HG02623 (cell line): Measurements from ENCODE around the gene TERT.
"Not testable (repeated sequence)": the region's sequence is repeated elsewhere in the genome, so short reads cannot be mapped to it uniquely, and the experiment has no call there.

ENCODE experiments used
- ATAC-seq: cut with Tn5 transposase; IDR thresholded peaks from one replicate; pipeline ENCODE4 v1.9.1; 2021; ENCODE audit warnings: moderate library complexity; ENCODE audit not compliant: unreplicated experiment

The TERT gene

GRCh38 chr5:1280177-1281037 is 14.5 kb downstream of the TERT start:
- no peak for ATAC-seq

GRCh38 chr5:1279443-1280151 is 15.3 kb downstream of the TERT start:
- ATAC-seq = no peak

- no peak for ATAC-seq
Measured at GRCh38 chr5:1278656-1279442, 16.0 kb downstream of the TERT start.

- no peak for ATAC-seq
Measured at GRCh38 chr5:1278216-1278615, 16.7 kb downstream of the TERT start.

GRCh38 chr5:1277781-1278180 is 17.1 kb downstream of the TERT start:
- ATAC-seq = no peak

- no peak for ATAC-seq
Measured at GRCh38 chr5:1277331-1277730, 17.5 kb downstream of the TERT start.

- no peak for ATAC-seq
Measured at GRCh38 chr5:1276930-1277329, 17.9 kb downstream of the TERT start.

GRCh38 chr5:1275397-1276391 is 19.2 kb downstream of the TERT start:
- ATAC-seq = not testable (repeated sequence)

GRCh38 chr5:1274471-1274870 is 20.4 kb downstream of the TERT start:
- no peak for ATAC-seq

- ATAC-seq = no peak
Measured at GRCh38 chr5:1273745-1274144, 21.1 kb downstream of the TERT start.

GRCh38 chr5:1272201-1272600 is 22.7 kb downstream of the TERT start:
- ATAC-seq = no peak

- no peak for ATAC-seq
Measured at GRCh38 chr5:1270933-1271914, 23.6 kb downstream of the TERT start.

GRCh38 chr5:1270426-1270825 is 24.4 kb downstream of the TERT start:
- no peak for ATAC-seq

GRCh38 chr5:1268666-1269065 is 26.2 kb downstream of the TERT start:
- ATAC-seq = no peak

GRCh38 chr5:1268056-1268455 is 26.8 kb downstream of the TERT start:
- ATAC-seq = no peak

GRCh38 chr5:1267464-1267863 is 27.4 kb downstream of the TERT start:
- not testable (repeated sequence) for ATAC-seq

- no peak for ATAC-seq
Measured at GRCh38 chr5:1266791-1267190, 28.1 kb downstream of the TERT start.

GRCh38 chr5:1265461-1266455 is 29.1 kb downstream of the TERT start:
- ATAC-seq = no peak
